ENCODE measurements around the gene ADAMTS8. TPM values are rescaled to one million over a fixed set of nuclear protein-coding genes. Genes with fewer than 3 reads are reported as not detected.

The ADAMTS8 gene
- total and polyA plus RNA-seq, 9 of the 15 experiments (the other 6 are each of a cell fraction or from before 2014, with no cell fraction given) = not detected

GRCh38 chr11:130409594-130410388 lies 18.6 kb downstream of the ADAMTS8 start:
- Histone ChIP-seq H3K36me3 (ENCODE audit: control insufficient read depth, insufficient read depth, low read length) (no peaks in the 10 kb centered on the region), H3K4me3 (no peak overlapping the region), H3K9ac (ENCODE audit: insufficient read depth in 1 of 2, low read depth in 2 of 2, low read length in 2 of 2) (no peak overlapping the region), H3K9me1 (ENCODE audit: control insufficient read depth, insufficient read depth, low read length) (no peaks in the 10 kb centered on the region), H3K27ac (ENCODE audit: extremely low read depth, low read depth, low read length) (no peak overlapping the region), H3K4me1 (replicated peaks in 1 of 2; ENCODE audit: control insufficient read depth in 2 of 2, insufficient read depth in 2 of 2, low read length in 2 of 2) (peaks cover 0 to 4% of the 10 kb centered on the region in 2 experiments; a peak in 1 of 5 replicates), H2AFZ (ENCODE audit: low read depth, low read length) (no peak overlapping the region), H4K20me1 (replicated peaks; ENCODE audit: control insufficient read depth, insufficient read depth, low read length) (no peaks in the 10 kb centered on the region; the same call in 1 of the 2 replicates), H3K79me2 (ENCODE audit: control insufficient read depth, insufficient read depth, low read length) (no peaks in the 10 kb centered on the region), H3K27me3 (ENCODE audit: control insufficient read depth in 2 of 2, insufficient read depth in 2 of 2, low read length in 2 of 2) (peaks cover 35 to 86% of the 10 kb centered on the region in 2 experiments), H3K9me3 (replicated peaks; ENCODE audit: control insufficient read depth, insufficient read depth, low read depth, low read length) (no peaks in the 10 kb centered on the region), H3K4me2 (ENCODE audit: insufficient read depth, low read length) (no peak overlapping the region)
- intact Hi-C loops (cut with micrococcal nuclease) = no loop called here
- in situ Hi-C loops (cut with MboI) = no loop called here
- POLR2A ChIA-PET = no interaction called here
- ATAC-seq (no peak), DNase-seq (ENCODE audit: extremely low read depth in 1 of 4, low spot score in 3 of 4) (no peak), FAIRE-seq (no peak)
- BruUV-seq (replicated peaks) = no TSS peak
- WGBS (ENCODE audit: insufficient coverage, low coverage, missing lambda C conversion rate) = 2% methylated on average over 7 of the region's 7 CpGs
- TF ChIP-seq MBD1 (CRISPR knock-in tag; IDR thresholded peaks at IDR 0.05) = no peak
- no peak for TF ChIP-seq CCNT2 (IDR thresholded peaks at IDR 0.05; ENCODE audit: borderline replicate concordance, extremely low read depth, insufficient read length, low read depth, low read length)
- no peak for TF ChIP-seq ZBTB11 (CRISPR knock-in tag; IDR thresholded peaks at IDR 0.05)
- TF ChIP-seq ZNF347 (CRISPR knock-in tag; IDR thresholded peaks at IDR 0.05; ENCODE audit: low read depth) = no peak
- no peak for TF ChIP-seq ZEB2 (IDR thresholded peaks at IDR 0.05)
- no peak for TF ChIP-seq FIP1L1 (IDR thresholded peaks at IDR 0.05; ENCODE audit: low read depth, low read length, poor library complexity, severe bottlenecking)
- no peak for TF ChIP-seq PHB (CRISPR knock-in tag; IDR thresholded peaks at IDR 0.05)
- no peak for TF ChIP-seq ZNF778 (CRISPR knock-in tag; IDR thresholded peaks at IDR 0.05)
- no peak for TF ChIP-seq CEBPG (CRISPR knock-in tag; IDR thresholded peaks at IDR 0.05)
- TF ChIP-seq CEBPG (tag; conservative IDR thresholded peaks at IDR 0.05 in 1 of 2, IDR thresholded peaks at IDR 0.05 in 1 of 2) = no peak
- TF ChIP-seq EP400 (IDR thresholded peaks at IDR 0.05) = no peak
- TF ChIP-seq CC2D1A (IDR thresholded peaks at IDR 0.05) = no peak
- TF ChIP-seq ZFP1 (CRISPR knock-in tag; IDR thresholded peaks at IDR 0.05) = no peak
- TF ChIP-seq NELFE (IDR thresholded peaks at IDR 0.05; ENCODE audit: insufficient read depth, insufficient read length) = no peak
- no peak for TF ChIP-seq ZNF174 (CRISPR knock-in tag; IDR thresholded peaks at IDR 0.05)
- no peak for TF ChIP-seq MECOM (CRISPR knock-in tag; IDR thresholded peaks at IDR 0.05)
- CTCF ChIA-PET (ENCODE audit: low intra/inter-chr PET ratio) = no interaction called here
